Smooth muscle cell (in vitro differentiated cells): Measurements from ENCODE around the gene DESI2. TPM values are rescaled to one million over a fixed set of nuclear protein-coding genes. Genes with fewer than 3 reads are reported as not detected.

Source experiments
- DNase-seq: peaks from one replicate; lab custom pipeline; 2025; ENCODE audit not compliant: unreplicated experiment; lab: John Stamatoyannopoulos, UW
- H2AFZ ChIP-seq: fragments of 200-600 bp; sonication (generic); 2 replicates; pipeline ENCODE4 v1.6.0; 2016; ENCODE audit warnings: antibody characterized with exemption, low read depth, mild to moderate bottlenecking
- H3F3A ChIP-seq: fragments of 200-600 bp; sonication (generic); 2 replicates; pipeline ENCODE4 v1.6.0; 2017; ENCODE audit warnings: antibody characterized with exemption, low read depth
- H3K27ac ChIP-seq: fragments of 200-600 bp; sonication (generic); 2 replicates; pipeline ENCODE4 v1.5.1; 2016; ENCODE audit warnings: low read depth, mild to moderate bottlenecking
- H3K27me3 ChIP-seq: fragments of 200-600 bp; sonication (generic); 2 replicates; pipeline ENCODE4 v1.6.1; 2016; ENCODE audit warnings: low read depth, mild to moderate bottlenecking
- H3K36me3 ChIP-seq: fragments of 200-600 bp; sonication (generic); 2 replicates; pipeline ENCODE4 v1.5.1; 2016; ENCODE audit warnings: low read depth
- H3K4me1 ChIP-seq: fragments of 200-600 bp; sonication (generic); 2 replicates; pipeline ENCODE4 v1.5.1; 2016; ENCODE audit warnings: low read depth
- H3K4me2 ChIP-seq: fragments of 200-600 bp; sonication (generic); 2 replicates; pipeline ENCODE4 v1.6.0; 2016; ENCODE audit warnings: mild to moderate bottlenecking
- H3K4me3 ChIP-seq: fragments of 200-600 bp; sonication (generic); 2 replicates; pipeline ENCODE4 v1.5.1; 2016; ENCODE audit warnings: mild to moderate bottlenecking
- H3K79me2 ChIP-seq: fragments of 200-600 bp; sonication (generic); 2 replicates; pipeline ENCODE4 v1.6.0; 2016; ENCODE audit warnings: low read depth, mild to moderate bottlenecking
- H3K9ac ChIP-seq: fragments of 200-600 bp; sonication (generic); 2 replicates; pipeline ENCODE4 v1.6.0; 2016; ENCODE audit warnings: low read depth
- H3K9me3 ChIP-seq: fragments of 200-600 bp; sonication (generic); replicated peaks from 2 replicates; pipeline ENCODE4 v1.5.1; 2016; ENCODE audit warnings: low read depth
- H4K20me1 ChIP-seq: fragments of 200-600 bp; sonication (generic); 2 replicates; pipeline ENCODE4 v1.6.0; 2016; ENCODE audit warnings: low read depth
- CTCF ChIP-seq: fragments of 200-600 bp; sonication (generic); IDR thresholded peaks from 2 replicates; pipeline ENCODE4 v1.5.1; 2017; ENCODE audit warnings: borderline replicate concordance, mild to moderate bottlenecking, antibody characterized with exemption; ENCODE audit not compliant: insufficient read depth, poor library complexity, severe bottlenecking
- WGBS: methylation state at CpG from one replicate; pipeline ENCODE4 v1.1.7; 2016; ENCODE audit warnings: low lambda C conversion rate; 5-methylcytosine and 5-hydroxymethylcytosine counted together
- polyA plus RNA-seq: library from polyadenylated mRNA; unstranded; fragments of >200 nt; fragmentation: Nextera tagmentation; extraction: Ambion mirVana; gene quantifications from 2 replicates; pipeline ENCODE4 v1.2.1, GENCODE V29; 2016
- small RNA-seq: library from RNA; depleted of rRNA; stranded (forward); fragments of <200 nt; gene quantifications from one replicate; pipeline ENCODE3, GENCODE V24; 2014
- total RNA-seq: library from RNA; depleted of rRNA; stranded (reverse); fragments of >200 nt; gene quantifications from 2 replicates; pipeline ENCODE4 v1.2.3, GENCODE V29; 2014

The DESI2 gene
- total and polyA plus RNA-seq, 2 experiments from 2014 or later, result 31.5 to 56.3 TPM

DNA sequence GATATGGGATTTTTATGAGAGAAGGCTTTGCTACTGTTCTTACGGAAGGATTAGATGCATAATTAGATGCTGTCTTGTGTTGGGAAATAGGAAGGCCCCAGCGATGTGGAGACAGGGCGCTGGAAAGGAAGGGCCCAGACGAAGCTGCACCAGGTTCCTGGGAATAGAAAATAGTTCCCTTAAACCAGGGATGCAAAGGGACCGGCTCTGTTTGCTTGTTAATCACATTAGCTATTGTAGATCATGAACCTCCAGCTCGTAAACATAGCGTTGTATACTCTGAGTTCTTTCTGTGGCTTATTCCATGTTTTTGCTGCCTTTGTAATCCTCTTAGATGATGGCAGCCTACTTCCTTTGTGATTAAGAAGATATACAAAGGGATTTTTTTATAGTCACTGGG is 102.7 kb downstream of the DESI2 start:
- no peak for DNase-seq
- no peaks in the 10 kb centered on the region for H3K79me2 ChIP-seq
- H3K9ac ChIP-seq, result no peak overlapping the region
- no peak overlapping the region for H3K4me2 ChIP-seq
- no peaks in the 10 kb centered on the region for H4K20me1 ChIP-seq
- no peaks in the 10 kb centered on the region for H3F3A ChIP-seq
- H3K36me3 ChIP-seq, result no peaks in the 10 kb centered on the region
- no peak overlapping the region for H3K27ac ChIP-seq
- H3K27me3 ChIP-seq, result no peaks in the 10 kb centered on the region
- no peak overlapping the region for H3K4me3 ChIP-seq
- H3K4me1 ChIP-seq, result no peaks in the 10 kb centered on the region
- 71% methylated on average over 7 of the region's 7 CpGs for WGBS
- no peaks in the 10 kb centered on the region for H3K9me3 ChIP-seq
- H2AFZ ChIP-seq, result no peak overlapping the region
- TF ChIP-seq CTCF, result no peak

DNA sequence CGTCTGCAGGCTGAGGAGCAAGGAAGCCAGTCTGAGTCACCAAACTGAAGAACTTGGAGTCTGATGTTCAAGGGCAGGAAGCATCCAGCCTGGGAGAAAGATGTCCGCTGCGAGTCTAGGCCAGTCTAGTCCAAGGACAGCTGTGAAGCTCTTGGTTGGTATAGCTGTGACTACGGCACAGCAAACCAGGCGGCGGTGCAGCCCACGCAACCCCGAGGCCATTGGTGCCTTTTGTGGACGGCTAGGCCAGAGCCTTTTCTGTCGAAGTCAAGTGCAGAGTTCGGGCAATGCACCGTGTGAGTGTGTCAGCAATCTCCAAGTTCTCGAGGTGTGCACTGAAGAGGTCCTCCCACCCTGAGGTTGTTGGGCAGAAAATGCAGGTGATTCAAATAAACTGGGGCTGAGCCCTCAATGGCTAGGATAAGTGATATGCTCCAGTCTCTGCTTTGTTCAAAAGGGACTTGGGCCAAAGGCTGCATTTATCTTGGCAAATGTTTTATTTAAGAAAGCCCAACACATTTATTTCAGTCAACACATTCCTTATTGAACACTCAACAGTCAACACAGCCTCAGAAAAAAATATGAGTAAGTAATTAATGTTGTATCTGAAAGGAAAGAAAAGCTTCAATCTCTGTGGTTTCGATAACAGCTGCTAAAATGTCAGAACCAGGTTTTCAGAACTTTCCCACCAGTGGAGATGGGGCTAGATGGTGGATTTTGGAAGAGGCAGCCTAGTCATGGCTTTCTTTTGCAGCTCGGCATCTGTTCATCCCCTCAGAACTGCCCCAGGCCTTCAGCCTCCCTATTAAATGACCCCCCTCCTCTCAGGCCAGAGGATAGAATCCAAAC is 104.4 kb downstream of the DESI2 start:
- H3K4me3 ChIP-seq, result no peak overlapping the region
- no peak for DNase-seq
- no peaks in the 10 kb centered on the region for H3F3A ChIP-seq
- H4K20me1 ChIP-seq, result no peaks in the 10 kb centered on the region
- no peaks in the 10 kb centered on the region for H3K9me3 ChIP-seq
- whole genome bisulfite sequencing, result 95% methylated on average over 15 of the region's 15 CpGs
- no peak overlapping the region for H2AFZ ChIP-seq
- H3K9ac ChIP-seq, result no peak overlapping the region
- H3K4me1 ChIP-seq, result no peaks in the 10 kb centered on the region
- no peak for TF ChIP-seq CTCF
- H3K27ac ChIP-seq, result no peak overlapping the region
- H3K36me3 ChIP-seq, result no peaks in the 10 kb centered on the region
- no peaks in the 10 kb centered on the region for H3K27me3 ChIP-seq
- no peak overlapping the region for H3K4me2 ChIP-seq
- no peaks in the 10 kb centered on the region for H3K79me2 ChIP-seq

Small RNA genes within 50 kb of the gene (small RNA-seq; reads per million reads assigned to genes)
- gene AL451007.1, result not detected

Other genes with a start within 250 kb of the DESI2 start
- 35.1 and 44.1 TPM in 2 replicates for gene ADSS2, start 201.2 kb upstream of the DESI2 start, total RNA-seq
- gene ADSS2, start 201.2 kb upstream of the DESI2 start, polyA plus RNA-seq, result 13.8 and 18.9 TPM in 2 replicates
- 0.49 and 0.63 TPM in 2 replicates for gene CATSPERE, start 191.9 kb upstream of the DESI2 start, total RNA-seq
- gene CATSPERE, start 191.9 kb upstream of the DESI2 start, polyA plus RNA-seq, result 0.11 and 0.71 TPM in 2 replicates
- 11.1 and 14.7 TPM in 2 replicates for gene COX20, start 182.5 kb downstream of the DESI2 start, total RNA-seq
- gene COX20, start 182.5 kb downstream of the DESI2 start, polyA plus RNA-seq, result 37.2 and 56.7 TPM in 2 replicates
- gene HNRNPU, start 211.4 kb downstream of the DESI2 start, total RNA-seq, result 241 and 286 TPM in 2 replicates
- gene HNRNPU, start 211.4 kb downstream of the DESI2 start, polyA plus RNA-seq, result 198 and 236 TPM in 2 replicates